Measurements from ENCODE around the gene ABL1.

ABL1 gene

DNA sequence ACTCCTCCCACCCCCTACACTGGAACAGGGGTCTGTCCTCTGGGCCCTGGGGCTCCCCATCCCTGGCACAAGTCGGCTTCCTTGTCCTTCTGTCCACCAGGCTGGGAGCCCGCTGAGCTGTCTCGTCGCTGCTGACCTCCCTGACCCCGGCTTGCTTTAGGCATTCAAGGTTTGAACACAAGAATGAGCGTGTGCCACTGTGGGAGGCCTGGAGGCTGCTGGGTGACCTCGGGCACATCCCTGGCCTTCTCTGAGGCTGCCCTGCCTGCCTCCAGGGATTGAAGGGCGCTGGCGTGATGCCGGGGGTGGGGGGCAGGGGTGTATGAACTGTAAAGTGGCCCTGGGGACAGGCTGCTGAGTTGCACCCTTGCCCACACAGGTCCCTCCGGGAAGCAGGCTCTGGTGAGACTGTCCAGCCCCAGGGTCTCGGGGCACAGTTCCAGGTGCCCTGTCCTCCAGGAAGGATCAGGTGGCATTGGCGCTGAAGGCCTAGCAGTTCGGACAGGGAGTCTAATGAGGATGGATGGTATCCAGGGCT lies 85.8 kb downstream of the ABL1 start:
- DNase-seq, result no peak

DNA sequence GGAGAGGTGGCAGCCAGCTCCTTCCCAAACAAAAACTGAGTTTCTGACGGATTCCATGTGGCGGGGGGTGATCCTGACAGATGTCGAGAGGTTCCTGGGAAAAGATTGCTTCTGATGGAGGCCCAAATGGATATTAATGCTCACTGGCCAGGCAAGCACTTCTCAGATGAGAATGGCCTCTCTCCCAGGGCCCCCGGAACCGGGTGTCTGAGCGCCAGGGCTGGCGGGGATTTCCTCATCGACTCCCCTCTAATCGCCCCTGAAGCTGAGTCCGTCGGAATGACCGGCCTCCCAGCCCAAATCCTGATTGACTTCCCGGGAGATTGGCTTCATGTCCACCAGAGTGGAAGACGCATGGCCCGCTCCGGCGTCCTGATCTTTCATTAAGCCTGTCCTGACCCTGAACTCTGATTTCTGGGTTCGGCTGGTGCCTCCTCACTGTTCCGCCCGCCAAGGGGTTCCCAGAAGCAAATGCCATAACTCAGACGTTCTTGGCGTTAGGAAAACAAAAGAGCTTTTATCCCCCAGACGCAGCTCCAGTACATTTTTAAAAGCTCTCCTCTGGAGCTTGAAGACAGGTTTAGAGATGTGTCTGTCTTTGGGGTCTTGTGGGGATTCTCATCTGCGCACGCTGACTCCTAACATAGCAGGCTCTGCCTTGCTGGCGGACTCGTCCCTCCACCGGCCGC lies 86.4 kb downstream of the ABL1 start:
- DNase-seq, result no peak

DNA sequence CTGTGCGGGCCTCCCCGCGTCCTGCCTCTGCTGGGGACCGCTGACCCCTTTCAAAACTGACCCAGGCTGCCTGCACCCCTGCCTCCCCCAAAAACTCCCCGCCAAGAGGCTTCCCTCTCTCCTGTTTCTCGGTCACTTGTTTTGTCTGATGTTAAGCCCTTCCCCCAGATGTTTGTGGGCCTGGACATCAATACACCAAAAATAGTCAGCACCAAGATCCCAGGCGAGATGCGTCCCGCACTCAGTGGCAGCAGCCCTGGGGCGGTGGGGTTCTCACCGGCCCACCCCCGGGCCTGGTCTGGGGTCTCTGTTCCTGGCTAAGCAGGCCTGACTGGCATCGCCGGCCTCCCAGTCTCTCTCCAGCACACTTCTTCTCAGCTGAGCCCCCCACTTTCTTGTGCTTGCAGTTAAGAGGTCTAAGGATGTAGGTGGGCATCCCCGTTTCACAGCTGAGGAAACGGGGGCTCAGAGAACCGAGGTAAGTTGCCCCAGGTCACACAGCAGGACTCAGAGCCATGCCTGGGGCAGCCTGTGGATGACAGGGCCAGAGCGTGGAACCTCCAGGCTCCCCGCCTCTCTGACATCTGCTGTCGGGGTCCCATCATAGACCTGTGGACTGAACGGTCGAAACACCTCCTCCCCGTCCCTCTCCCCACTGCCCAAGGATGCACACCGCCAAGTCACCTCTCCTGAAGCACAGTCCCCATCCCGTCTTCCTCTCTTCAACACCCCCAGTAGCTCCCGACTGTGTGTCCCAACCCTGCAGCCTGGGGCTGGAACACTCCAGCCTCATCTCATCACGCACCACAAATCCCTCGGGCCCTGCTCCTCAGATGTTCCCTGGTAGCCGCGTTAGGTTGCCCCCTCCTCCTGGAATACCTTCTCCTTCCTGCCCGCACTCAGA lies 87.2 kb downstream of the ABL1 start:
- DNase-seq, result no peak

DNA sequence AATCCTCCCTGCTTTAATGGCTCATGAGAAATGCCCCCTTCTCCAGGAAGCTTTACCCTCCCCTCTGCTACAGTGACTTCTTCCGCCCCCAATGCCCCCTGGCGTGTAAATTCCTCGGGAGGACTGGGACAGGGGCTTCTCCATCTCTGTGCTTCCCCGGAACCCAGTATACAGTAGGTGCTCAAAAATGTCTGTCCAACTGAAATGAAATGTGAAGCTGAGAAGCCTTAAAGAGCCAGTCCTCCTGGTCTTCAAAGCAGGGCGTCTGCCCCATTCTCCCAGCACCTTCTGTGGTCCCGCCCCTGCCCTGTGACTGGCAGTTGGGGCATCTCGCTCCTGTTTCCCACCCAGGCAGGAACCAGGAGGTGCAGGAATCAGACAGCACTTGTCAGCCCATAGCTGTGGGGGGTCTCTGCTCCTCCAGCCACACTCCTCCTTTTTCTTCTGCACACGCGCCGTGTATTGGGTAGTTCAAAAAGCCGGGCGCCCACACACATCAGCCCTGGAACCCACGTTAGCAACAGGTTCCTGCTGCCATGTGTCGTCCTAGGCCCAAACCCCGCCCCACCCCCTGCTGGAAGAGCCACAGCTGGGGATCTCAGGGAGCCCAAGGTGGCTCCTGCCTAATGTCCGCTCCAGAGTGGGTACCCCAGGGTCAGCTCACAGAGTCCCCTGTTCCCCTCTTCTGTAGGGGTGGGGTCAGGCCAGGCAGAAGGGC lies 88.0 kb downstream of the ABL1 start:
- DNase-seq, result no peak

DNA sequence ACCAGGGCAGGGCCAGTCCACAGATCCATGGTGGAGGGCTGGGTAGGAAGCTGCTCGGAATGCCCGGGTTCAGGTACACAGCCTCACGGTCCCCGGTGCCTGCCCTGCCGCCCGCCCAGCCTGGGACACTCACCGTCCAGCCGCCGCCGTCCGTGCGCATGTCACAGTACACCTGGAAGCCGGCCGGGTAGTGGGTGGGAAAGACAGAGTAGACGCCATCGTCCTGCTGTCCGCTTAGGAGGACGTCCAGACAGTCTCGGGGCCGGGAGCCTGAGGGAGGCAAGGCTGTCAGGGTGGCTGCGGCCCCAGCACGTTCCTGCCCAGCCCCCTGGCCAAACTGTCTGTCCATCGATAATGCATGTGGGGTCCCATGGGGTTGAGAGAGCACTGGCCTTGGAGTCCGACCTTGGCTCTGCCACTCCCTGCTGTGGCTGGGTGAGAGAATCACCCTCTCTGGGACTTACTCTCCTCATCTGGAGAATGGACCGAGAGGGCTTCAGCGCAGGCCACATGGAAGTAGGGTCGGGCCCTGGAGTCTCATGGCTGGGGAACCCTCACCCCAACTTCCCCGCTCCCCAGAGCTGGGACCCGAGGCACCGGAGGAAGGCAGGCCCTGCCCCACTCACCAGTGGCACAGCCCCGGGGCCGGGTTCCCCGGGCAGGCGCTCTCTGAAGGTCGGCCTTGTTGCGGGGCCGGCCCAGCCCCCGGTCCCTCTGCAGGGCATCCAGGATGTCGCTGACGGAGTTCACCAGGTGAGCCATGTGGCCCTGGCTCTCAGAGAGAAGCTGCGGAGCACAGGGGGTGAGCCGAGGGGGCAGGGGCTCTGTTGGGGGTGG lies 88.8 kb downstream of the ABL1 start:
- DNase-seq, result no peak

DNA sequence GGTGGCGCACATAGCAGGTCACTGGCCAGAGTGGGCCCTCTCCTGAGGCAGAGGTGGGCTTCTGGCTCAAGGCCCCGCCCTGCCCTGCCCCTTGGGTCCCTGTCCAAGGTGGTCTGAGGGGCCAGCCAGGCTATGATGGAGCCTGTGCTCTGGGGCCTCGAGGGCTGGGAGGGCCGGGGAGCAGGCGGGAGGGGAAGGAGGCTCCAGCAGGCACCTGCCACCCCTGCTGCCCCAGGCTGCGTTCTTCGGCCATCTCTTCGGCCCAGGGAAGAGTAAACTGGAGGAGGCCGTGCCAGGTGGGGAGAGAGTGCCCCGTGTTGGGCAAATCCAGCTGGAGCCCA lies 89.4 kb downstream of the ABL1 start:
- DNase-seq, result no peak

DNA sequence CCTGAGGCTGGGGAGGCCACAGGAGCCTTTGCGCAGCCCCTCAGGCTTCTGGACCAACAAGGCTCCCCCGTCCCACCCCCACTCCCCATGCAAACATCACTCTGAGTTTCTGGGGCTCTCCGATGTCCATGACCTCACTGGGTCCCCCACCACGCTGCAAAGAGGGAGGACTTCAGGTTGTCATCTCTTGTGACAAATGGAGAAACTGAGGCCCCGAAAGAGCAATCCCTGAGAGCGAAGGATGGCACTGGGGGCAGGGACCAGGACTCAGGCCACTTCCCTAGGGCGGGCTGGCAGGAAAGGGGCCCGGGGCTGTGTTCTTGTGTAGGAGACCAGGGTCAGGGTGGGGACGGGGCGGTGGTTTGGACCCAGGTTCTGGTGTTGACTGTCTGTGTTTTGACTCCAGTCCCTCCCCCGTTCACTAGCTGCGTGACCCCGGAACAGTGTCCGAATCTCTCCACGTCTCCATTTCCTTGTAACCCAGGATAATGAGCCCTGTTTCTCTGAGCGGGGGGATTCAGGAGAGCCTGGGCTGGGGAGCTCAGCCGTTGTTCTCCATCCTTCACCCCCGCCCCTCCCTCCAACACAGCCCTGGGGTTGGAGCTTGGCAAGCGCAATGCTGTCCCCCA lies 90.1 kb downstream of the ABL1 start:
- no peak for DNase-seq

DNA sequence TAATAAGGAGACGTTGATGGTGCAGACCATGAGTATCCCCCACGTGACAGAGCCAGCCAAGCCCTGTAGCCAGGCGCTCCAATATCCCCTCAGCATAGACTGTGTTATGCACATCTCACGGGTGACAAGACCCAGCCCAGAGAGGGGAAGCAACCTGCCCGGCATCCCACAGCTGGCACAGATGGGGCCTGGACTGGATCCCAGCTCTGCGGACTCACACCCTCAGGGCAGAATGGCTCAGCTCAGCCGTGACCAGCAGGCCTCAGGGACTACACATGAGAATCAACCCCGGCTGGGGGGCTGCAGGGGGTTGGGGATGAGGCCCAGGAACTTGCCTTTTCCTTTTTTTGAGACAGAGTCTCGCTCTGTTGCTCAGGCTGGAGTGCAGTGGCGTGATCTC lies 92.3 kb downstream of the ABL1 start:
- DNase-seq, result no peak

DNA sequence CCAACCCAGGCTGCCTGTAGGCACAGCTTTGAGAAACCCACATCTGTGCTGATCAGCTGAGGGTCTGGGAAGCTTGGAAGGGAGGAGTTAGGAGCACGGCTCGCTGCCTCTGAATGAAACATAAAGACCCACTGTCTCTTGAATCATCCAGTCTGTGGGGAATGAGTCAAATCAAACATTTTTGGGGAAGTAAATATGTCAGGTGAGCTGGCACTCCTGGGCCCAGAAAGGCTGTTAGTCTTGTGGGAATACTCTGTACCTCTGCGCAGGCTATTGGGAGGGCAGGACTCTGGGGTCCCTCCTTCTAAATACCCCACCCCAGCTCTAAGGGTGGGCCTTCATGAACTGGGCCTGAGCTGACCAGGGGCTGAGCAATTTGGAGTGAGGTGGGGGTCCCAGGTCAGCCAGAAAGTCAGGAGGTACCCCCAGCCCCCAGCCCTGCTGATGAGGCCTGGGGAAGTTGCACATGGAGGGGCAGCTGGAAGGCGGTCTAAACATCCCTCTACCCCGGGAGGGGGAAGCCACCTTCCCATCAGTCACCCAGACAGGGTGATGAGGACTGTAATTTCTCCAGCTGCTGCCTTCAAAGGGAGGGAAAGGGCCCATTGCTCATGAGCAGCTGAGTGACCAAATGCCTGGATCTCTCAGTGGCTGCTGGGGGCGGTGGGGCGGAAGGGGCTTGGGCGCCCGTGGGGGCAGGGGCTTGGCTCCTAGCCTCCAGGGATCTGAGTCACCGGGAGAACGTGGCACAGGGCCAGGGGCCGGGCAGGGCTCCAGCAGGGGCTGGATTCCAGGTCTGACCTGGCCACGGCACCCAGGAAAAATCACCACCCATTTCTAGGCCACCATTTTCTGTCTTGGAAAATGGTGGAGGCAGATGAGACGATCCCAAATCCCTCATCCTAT lies 93.2 kb downstream of the ABL1 start:
- DNase-seq, result no peak

DNA sequence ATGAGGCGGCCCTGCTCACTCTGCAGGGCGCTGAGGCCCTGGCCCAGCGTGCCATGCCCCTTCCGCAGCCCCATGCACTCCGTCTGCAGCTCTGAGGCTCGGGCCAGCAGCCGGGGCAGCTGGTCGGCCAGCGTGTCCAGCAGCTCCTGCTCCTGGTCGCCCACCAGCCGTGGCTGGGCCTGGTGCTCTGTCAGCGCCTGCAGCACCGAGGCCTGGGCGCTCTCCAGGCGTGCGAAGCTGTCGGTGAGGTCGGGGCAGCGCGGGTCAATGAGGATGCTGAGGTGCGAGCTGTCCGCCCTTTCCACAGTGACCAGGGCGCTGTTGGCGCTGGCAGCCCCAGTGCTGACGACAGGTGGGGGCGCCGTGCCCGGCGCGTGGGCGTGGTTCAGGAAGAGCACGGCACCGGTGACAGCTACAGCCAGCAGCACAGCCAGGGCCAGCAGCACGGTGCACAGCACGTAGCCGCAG lies 94.6 kb downstream of the ABL1 start:
- DNase-seq, result no peak

DNA sequence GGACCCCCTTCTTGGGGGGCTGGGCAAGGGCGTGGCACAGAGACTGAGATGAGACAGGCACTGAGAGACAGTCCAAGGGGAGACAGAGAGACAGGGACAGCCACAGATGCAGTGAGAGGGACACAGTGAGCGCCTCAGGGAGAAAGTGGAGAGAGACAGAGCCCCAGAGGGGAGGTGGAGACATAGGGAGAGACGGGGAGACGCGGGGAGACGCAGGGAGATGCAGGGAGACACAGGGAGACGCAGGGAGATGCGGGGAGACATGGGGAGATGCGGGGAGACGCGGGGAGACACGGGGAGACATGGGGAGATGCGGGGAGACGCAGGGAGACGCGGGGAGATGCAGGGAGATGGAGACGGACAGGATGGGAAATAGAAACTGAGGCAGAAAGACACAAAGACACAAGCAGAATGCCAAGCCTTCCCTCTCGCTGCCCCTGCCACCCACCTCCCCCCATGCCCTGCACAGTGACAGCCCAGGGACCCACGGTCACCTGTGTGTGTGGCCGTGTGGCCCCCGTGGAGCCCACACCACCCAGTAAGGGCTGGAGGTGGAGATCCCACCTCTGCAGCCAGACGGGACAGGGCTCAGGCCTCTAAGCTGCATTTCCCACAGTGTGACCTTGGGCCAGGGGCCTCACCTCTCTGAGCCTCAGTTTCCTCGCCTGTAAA lies 95.2 kb downstream of the ABL1 start:
- DNase-seq, result no peak

DNA sequence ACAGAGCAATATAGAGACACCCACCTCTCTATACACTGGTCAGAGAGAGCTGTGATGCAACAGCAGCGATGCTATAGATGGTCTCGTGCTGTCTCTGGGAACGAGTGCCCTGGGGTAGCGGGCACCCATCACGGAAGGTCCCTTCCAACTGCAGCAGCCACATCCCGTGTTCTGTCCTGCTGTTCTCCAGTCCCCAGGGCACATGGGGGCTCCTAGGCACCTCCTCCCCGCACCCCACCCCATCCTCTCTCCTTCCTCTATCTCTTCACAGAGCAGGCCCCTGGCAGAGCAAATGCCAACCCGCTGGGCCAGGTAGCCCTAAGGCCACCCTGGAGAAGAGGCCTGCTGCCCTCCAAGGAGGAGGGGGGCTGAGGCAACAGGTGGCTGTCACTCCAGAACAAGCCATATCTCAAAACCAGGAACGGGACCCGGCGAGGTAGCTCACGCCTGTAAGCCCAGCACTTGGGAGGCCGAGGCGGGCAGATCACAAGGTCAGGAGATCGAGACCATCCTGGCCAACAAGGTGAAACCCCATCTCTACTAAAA lies 95.8 kb downstream of the ABL1 start:
- DNase-seq, result no peak

DNA sequence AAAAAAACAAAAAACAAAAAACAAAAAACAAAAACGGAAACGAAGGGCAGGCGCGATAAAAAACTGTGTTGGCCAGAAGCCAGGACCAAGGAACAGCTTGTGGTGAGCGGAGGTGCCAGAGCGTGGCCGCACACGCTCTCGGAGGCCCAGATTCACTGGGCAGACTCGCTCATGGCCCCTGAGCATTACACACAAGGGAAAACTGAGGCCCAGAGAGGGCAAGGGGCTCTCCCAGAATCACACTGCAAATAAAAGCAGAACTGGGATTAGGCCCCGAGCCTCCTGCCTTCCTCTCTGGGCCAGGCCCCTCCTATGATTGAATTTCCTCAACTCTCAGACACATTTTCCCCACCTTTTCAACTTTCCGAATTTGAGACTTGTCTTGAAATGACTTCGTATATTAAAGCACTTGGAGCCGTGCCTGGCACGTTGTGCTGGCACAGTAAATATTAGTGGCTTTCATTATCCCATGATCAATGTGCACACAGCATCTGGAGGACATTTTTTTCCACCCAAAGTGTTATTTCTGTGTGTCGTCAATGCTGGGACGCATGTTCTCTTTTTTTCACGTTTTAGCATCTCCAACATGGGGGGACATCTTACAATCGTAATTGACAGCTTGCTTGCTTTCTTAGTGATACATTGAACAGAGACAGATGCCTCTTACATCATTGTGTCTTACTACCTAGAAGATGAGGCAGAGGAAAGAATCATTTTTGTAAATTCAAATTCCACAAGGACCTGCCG lies 96.6 kb downstream of the ABL1 start:
- no peak for DNase-seq

DNA sequence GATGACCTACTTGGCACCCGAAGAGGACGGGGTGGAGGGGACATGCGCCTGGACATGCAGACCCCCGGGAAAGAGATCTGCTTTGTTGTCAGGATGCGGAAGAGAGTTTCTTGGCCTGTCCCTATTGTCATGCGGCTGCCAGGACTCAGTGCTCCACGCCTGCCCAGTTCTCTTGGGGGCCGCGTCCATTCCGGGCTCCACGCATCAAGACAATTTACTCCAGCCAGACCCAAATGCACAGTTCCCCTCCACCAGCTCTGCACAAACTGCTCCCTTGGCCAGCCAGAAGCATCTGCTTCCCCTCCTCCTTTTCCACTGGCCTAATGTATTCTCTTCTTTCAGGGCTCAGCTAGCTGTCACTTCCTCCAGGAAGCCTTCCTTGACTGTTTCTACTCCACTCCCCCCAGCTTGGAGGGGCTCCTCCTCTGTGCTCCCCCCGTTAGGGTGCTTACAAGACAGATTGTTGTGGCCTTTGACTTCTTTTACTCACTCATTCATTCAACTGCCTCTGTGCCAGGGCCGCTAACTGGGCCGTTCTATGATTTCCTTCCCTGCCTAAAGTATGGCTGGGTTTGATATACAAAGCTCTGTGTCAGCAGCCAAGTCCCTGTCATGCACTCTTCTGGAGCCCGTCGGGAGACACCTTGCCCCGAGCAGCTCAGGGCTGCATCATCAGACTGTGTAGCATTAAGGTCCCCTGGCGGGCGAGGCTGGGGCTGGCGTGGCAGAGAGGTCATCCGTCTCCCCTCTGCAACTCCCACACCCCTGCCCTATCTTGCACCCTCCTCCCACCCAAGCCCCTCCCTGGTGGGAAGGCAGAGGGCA lies 97.4 kb downstream of the ABL1 start:
- no peak for DNase-seq

DNA sequence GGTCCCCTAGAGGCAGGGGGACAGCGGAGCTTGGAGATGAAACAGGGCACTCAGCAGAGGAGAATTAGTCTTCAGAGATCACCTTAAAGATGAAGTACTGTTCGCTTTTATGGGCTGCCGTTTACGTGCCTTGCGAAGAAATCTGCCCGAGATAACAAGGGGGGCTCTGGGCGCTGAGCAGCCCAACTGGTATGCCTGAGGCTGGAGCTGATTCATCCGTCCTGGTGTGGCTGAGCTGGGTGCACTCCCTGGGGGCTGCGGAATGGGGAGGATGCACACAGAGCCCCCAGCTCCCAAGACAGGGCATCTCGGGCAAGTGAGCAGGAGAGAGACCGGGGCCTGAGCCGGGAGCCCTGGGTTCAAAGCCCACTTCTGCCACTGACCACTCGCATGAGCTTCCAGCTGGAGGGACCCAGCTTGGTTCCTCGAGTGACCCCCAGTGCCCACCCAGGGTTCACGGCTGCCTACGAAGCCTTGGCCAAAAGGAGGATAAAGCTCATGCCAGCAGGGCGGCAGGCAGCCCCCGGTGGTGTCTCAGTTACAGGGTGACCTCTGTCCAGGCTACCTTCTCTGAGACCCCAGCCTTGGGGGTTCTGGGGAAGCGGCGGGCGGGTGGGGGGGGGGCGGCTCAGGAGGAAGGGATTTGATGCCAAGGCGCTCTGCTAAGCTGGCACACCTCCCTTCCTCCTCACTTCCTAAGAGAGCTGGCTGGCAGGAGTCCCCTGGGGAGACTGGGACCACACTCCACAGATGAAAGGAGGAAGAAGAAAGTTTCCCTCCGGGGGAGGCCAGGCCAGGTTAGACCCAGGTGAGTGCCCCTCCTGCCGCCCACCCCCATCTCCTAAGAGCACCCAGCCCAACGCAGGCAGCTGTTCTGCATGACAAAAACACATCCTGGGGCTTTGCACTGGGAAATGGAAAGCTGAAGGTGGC lies 98.3 kb downstream of the ABL1 start:
- DNase-seq, result no peak

DNA sequence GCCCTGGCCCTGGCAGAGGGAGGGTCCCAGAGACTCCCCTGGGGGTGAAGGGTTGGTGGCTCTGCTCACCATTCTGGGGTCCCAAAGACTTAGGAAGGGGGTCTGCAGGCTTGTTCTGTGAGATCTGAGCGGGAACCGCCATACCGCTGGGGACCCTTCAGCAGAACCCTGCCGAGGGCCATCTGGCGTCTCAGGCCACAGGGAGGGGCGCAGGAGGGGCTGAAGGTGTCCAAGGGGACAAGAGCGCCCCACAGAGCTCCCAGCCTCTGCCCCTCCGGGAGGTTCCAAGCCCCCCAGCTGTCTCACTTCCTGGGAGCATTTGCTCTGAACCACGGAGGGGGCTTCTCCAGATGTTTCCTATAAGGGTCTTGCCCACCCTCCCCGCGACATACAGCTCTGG lies 99.2 kb downstream of the ABL1 start:
- DNase-seq, result no peak
